Parathyroid adenoma (tissue), 2 donors: ENCODE data around the gene ARHGAP15.

Experiments
- H2AFZ ChIP-seq: fragments of 300-600 bp; sonication (generic); one replicate; pipeline ENCODE4 v1.7.0; 2017; ENCODE audit warnings: antibody characterized with exemption, mild to moderate bottlenecking
- H3K27ac ChIP-seq: fragments of 300-600 bp; sonication (generic); one replicate; pipeline ENCODE4 v1.7.0; 2017
- H3K27me3 ChIP-seq: fragments of 300-600 bp; sonication (generic); one replicate; pipeline ENCODE4 v1.7.0; 2017; ENCODE audit warnings: low read length; ENCODE audit not compliant: control insufficient read depth, insufficient read depth
- H3K36me3 ChIP-seq: fragments of 300-600 bp; sonication (generic); one replicate; pipeline ENCODE4 v1.7.0; 2017; ENCODE audit warnings: low read length; ENCODE audit not compliant: control insufficient read depth, insufficient read depth
- H3K4me1 ChIP-seq: fragments of 300-600 bp; sonication (generic); one replicate; pipeline ENCODE4 v1.7.0; 2017; ENCODE audit warnings: control low read depth
- H3K4me2 ChIP-seq: fragments of 300-600 bp; sonication (generic); one replicate; pipeline ENCODE4 v1.7.0; 2017; ENCODE audit warnings: low read length
- H3K4me3 ChIP-seq: fragments of 300-600 bp; sonication (generic); one replicate; pipeline ENCODE4 v1.7.0; 2017; ENCODE audit warnings: low read depth, low read length
- H3K79me2 ChIP-seq: fragments of 300-600 bp; sonication (generic); one replicate; pipeline ENCODE4 v1.7.0; 2017; ENCODE audit warnings: control low read depth
- H3K9ac ChIP-seq: fragments of 300-600 bp; sonication (generic); one replicate; pipeline ENCODE4 v1.7.0; 2017; ENCODE audit warnings: mild to moderate bottlenecking
- H3K9me3 ChIP-seq: fragments of 300-600 bp; sonication (generic); one replicate; pipeline ENCODE4 v1.7.0; 2017; ENCODE audit warnings: low read length; ENCODE audit not compliant: control insufficient read depth
- CTCF ChIP-seq: fragments of 300-600 bp; sonication (generic); IDR thresholded peaks from one replicate; pipeline ENCODE4 v1.7.0; 2017; ENCODE audit warnings: antibody characterized with exemption, mild to moderate bottlenecking
- donor health status: primary hyperparathyroidism.

ARHGAP15 gene

GRCh38 chr2:143426296-143426695 lies 297.1 kb downstream of the ARHGAP15 start:
- no peaks in the 10 kb centered on the region for H3K4me1 ChIP-seq
- TF ChIP-seq CTCF = no peak
- H3K4me3 ChIP-seq = no peak overlapping the region

DNA sequence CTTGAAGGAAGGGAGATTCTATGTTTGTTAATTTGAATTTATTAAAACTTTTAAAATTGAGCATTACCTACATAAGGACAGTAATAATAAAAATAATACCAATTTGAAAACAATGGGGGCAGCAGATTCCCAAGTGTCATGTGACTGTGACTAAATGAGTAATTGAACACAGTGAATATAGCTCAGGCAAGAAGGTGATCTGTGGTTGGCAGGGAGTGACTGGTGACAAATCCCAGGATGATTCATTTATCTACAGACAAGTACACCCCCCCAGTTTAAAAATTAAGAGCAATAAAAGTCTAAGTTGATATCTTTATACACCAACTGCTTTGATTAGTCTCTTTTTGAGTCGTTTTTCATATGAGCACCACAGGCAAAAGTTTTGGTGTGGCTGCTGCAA lies 299.5 kb downstream of the ARHGAP15 start:
- no peaks in the 10 kb centered on the region for H3K9me3 ChIP-seq
- H3K27ac ChIP-seq = no peak overlapping the region
- no peak overlapping the region for H3K4me2 ChIP-seq
- H3K36me3 ChIP-seq = no peaks in the 10 kb centered on the region
- no peak overlapping the region for H3K4me3 ChIP-seq
- no peak overlapping the region for H3K9ac ChIP-seq
- H3K4me1 ChIP-seq = no peaks in the 10 kb centered on the region
- no peaks in the 10 kb centered on the region for H3K79me2 ChIP-seq
- no peak overlapping the region for H2AFZ ChIP-seq
- no peak for TF ChIP-seq CTCF
- no peaks in the 10 kb centered on the region for H3K27me3 ChIP-seq

More at GRCh38 chr2:143426296-143426695, 297.1 kb downstream of the ARHGAP15 start:
- Histone ChIP-seq H3K9me3 (no peaks in the 10 kb centered on the region), H3K27ac (no peak overlapping the region), H3K4me2 (no peak overlapping the region), H3K27me3 (no peaks in the 10 kb centered on the region), H3K79me2 (no peaks in the 10 kb centered on the region), H2AFZ (no peak overlapping the region), H3K9ac (no peak overlapping the region), H3K36me3 (no peaks in the 10 kb centered on the region)

- Histone ChIP-seq H3K4me3 (no peak overlapping the region), H3K36me3 (no peaks in the 10 kb centered on the region), H3K4me1 (no peaks in the 10 kb centered on the region), H2AFZ (no peak overlapping the region), H3K27ac (no peak overlapping the region), H3K4me2 (no peak overlapping the region), H3K27me3 (no peaks in the 10 kb centered on the region), H3K9me3 (no peaks in the 10 kb centered on the region), H3K9ac (no peak overlapping the region), H3K79me2 (no peaks in the 10 kb centered on the region)
- TF ChIP-seq CTCF = no peak
Measured at GRCh38 chr2:143429932-143430679, 300.9 kb downstream of the ARHGAP15 start.

DNA sequence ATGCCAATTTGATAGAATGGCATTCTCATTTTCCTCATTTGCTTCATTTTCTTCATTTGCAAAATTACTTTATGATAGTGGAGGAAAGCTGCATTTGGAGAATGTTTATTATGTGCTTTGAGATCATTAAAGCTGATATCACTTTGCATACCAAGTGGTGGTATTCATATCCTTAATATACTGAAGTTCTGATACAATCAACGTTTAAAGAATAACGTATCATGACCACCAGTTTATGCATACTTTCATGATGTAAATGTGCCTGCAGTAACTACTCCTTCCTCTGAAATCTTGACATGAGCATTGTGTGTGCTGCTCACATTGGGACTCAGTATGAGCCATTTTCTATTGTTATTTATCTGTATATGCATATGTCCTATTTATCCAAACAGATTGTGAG lies 302.1 kb downstream of the ARHGAP15 start:
- Histone ChIP-seq H3K27ac (no peak overlapping the region), H3K4me1 (no peaks in the 10 kb centered on the region), H3K79me2 (no peaks in the 10 kb centered on the region), H3K9ac (no peak overlapping the region), H3K36me3 (no peaks in the 10 kb centered on the region), H3K9me3 (no peaks in the 10 kb centered on the region), H3K4me3 (no peak overlapping the region), H3K27me3 (no peaks in the 10 kb centered on the region), H2AFZ (no peak overlapping the region), H3K4me2 (no peak overlapping the region)
- no peak for TF ChIP-seq CTCF

GRCh38 chr2:143433251-143433650 lies 304.0 kb downstream of the ARHGAP15 start:
- H2AFZ ChIP-seq = no peak overlapping the region
- H3K27ac ChIP-seq = no peak overlapping the region
- no peak overlapping the region for H3K4me2 ChIP-seq

More at GRCh38 chr2:143433251-143433650, 304.0 kb downstream of the ARHGAP15 start:
- Histone ChIP-seq H3K9me3 (no peaks in the 10 kb centered on the region), H3K27me3 (no peaks in the 10 kb centered on the region), H3K4me3 (no peak overlapping the region), H3K4me1 (no peaks in the 10 kb centered on the region), H3K36me3 (no peaks in the 10 kb centered on the region), H3K79me2 (no peaks in the 10 kb centered on the region), H3K9ac (no peak overlapping the region)
- TF ChIP-seq CTCF = no peak
